Measurements from ENCODE around the gene RAB3GAP2. TPM values are rescaled to one million over a fixed set of nuclear protein-coding genes. Genes with fewer than 3 reads are reported as not detected.

RAB3GAP2 gene
- total and polyA plus RNA-seq, 10 of the 15 experiments (the other 5 are each of a cell fraction or from before 2014, with no cell fraction given), result 11.9 to 51.1 (median 24.4) TPM

GRCh38 chr1:220300442-220301121 lies 28.3 kb upstream of the RAB3GAP2 start:
- TF ChIP-seq STAT1 (conservative IDR thresholded peaks at IDR 0.05) (no peak), TCF3 (IDR thresholded peaks at IDR 0.05; ENCODE audit: borderline replicate concordance, insufficient read depth, low read depth, low read length) (no peak), HDGF (IDR thresholded peaks at IDR 0.05) (no peak), MXI1 (IDR thresholded peaks at IDR 0.05; ENCODE audit: low read depth, low read length) (no peak), SRF (IDR thresholded peaks at IDR 0.05; ENCODE audit: low read depth in 2 of 2, low read length in 2 of 2) (no peak), POU2F2 (IDR thresholded peaks at IDR 0.05; ENCODE audit: borderline replicate concordance, low read depth, low read length) (no peak), BACH1 (IDR thresholded peaks at IDR 0.05; ENCODE audit: borderline replicate concordance) (no peak), BHLHE40 (IDR thresholded peaks at IDR 0.05; ENCODE audit: borderline replicate concordance in 1 of 2, low read depth in 2 of 2, low read length in 1 of 2) (no peak), POLR2AphosphoS2 (IDR thresholded peaks at IDR 0.05; ENCODE audit: low read depth, low read length) (no peak), GATAD2B (conservative IDR thresholded peaks at IDR 0.05; ENCODE audit: low read depth) (no peak), TARDBP (IDR thresholded peaks at IDR 0.05; ENCODE audit: borderline replicate concordance) (no peak), YBX1 (IDR thresholded peaks at IDR 0.05) (no peak), HDAC6 (IDR thresholded peaks at IDR 0.05; ENCODE audit: unreplicated experiment) (no peak), CBX3 (IDR thresholded peaks at IDR 0.05; ENCODE audit: borderline replicate concordance, low read depth) (no peak)
- no peak overlapping the region for H2AFZ ChIP-seq (ENCODE audit: control insufficient read depth, low read depth, low read length)
- intact Hi-C loops (cut with micrococcal nuclease; ENCODE audit: unreplicated experiment), result no loop called here
- in situ Hi-C loops (cut with MboI), result no loop called here
- no peak overlapping the region for H3K4me3 ChIP-seq
- ChIA-PET POLR2A (no interaction called here), CTCF (no interaction called here), RAD21 (ENCODE audit: unreplicated experiment) (interaction anchor here (0.7 to 0.9 kb wide), 2 partner anchors 82 to 476 kb away, joined by 3 read pairs; no protein-coding TSS in a partner anchor), SMC1A (ENCODE audit: uncharacterized antibody, unreplicated experiment) (interaction anchor here (0.6 to 1.9 kb wide), 5 partner anchors 10 to 434 kb away, joined by 3 to 5 read pairs (median 4); no protein-coding TSS in a partner anchor)
- H3K79me2 ChIP-seq (ENCODE audit: control insufficient read depth, insufficient read depth, low read length), result no peaks in the 10 kb centered on the region
- no peak for FAIRE-seq
- H3K4me1 ChIP-seq (ENCODE audit: control insufficient read depth, insufficient read depth, low read length), result no peaks in the 10 kb centered on the region
- no peaks in the 10 kb centered on the region for H3K27me3 ChIP-seq (replicated peaks in 1 of 2; ENCODE audit: control insufficient read depth in 2 of 2, insufficient read depth in 2 of 2, low read length in 1 of 2)
- WGBS (ENCODE audit: insufficient coverage, insufficient replicate concordance, low lambda C conversion rate, missing lambda C conversion rate), result 81% methylated on average over 7 of the region's 7 CpGs
- BruUV-seq (replicated peaks), result no TSS peak
- H3K9ac ChIP-seq (ENCODE audit: control insufficient read depth, insufficient read depth, low read length), result no peak overlapping the region
- no peak for ATAC-seq
- H3K36me3 ChIP-seq (ENCODE audit: control insufficient read depth in 2 of 2, insufficient read depth in 2 of 2, low read length in 1 of 2), result no peaks in the 10 kb centered on the region
- DNase-seq (ENCODE audit: low read depth, low spot score), result no peak
- no peaks in the 10 kb centered on the region for H4K20me1 ChIP-seq (ENCODE audit: control insufficient read depth, insufficient read depth)
- no peak overlapping the region for H3K4me2 ChIP-seq (ENCODE audit: control insufficient read depth, insufficient read depth)
- no peaks in the 10 kb centered on the region for H3K9me3 ChIP-seq (replicated peaks; ENCODE audit: control insufficient read depth, insufficient read depth, low read length)
- no peak overlapping the region for H3K27ac ChIP-seq (ENCODE audit: control insufficient read depth, insufficient read depth)
